Gastrocnemius medialis (tissue), 4 donors: ENCODE measurements around the gene SERINC5. TPM values are rescaled to one million over a fixed set of nuclear protein-coding genes. Genes with fewer than 3 reads are reported as not detected.

Experiments
- ATAC-seq, 2 donors: fragments of 150-250 bp; one replicate each; pipeline ENCODE4 v1.9.1; 2016
- DNase-seq, 2 donors: peaks; one replicate each; pipeline ENCODE4 v3.0.0-alpha.2; 2019
- H3K27ac ChIP-seq, 4 donors: fragments of 200-600 bp; sonication (generic); 1 replicate in 1 of 4; 2 replicates in 3 of 4; pipeline ENCODE4 v1.5.1; 2016 to 2018; ENCODE audit warnings: mild to moderate bottlenecking in 2 of 4, moderate library complexity in 1 of 4
- H3K27me3 ChIP-seq, 3 donors: fragments of 200-600 bp; sonication (generic) in 2 of 3; 1 replicate in 1 of 3; 2 replicates in 2 of 3; pipeline versions ENCODE4 v1.5.1 to v1.6.0; 2016 to 2019; ENCODE audit warnings: mild to moderate bottlenecking in 1 of 3, moderate library complexity in 1 of 3
- H3K36me3 ChIP-seq, 2 donors: fragments of 200-600 bp; sonication (generic) in 1 of 2; one replicate each; pipeline ENCODE4 v1.5.1; 2017 to 2018
- H3K4me1 ChIP-seq, 2 donors: fragments of 200-600 bp; sonication (generic) in 1 of 2; one replicate each; pipeline ENCODE4 v1.5.1; 2016 to 2017; ENCODE audit warnings: mild to moderate bottlenecking in 2 of 2
- H3K4me3 ChIP-seq, 4 donors: fragments of 200-600 bp; sonication (generic) in 3 of 4; 1 replicate in 1 of 4; 2 replicates in 3 of 4; pipeline ENCODE4 v1.5.1; 2016 to 2019; ENCODE audit warnings: mild to moderate bottlenecking in 2 of 4
- H3K9me3 ChIP-seq, 3 donors: fragments of 200-600 bp; sonication (generic) in 2 of 3; 1 replicate in 1 of 3; 2 replicates in 2 of 3; pipeline ENCODE4 v1.5.1; 2016 to 2019
- CTCF ChIP-seq, 5 experiments: fragments of 450-650 bp in 3 of 5; fragments of 200-600 bp in 2 of 5; sonication (generic) in 2 of 5; IDR thresholded peaks in 4 of 5; conservative IDR thresholded peaks in 1 of 5; 1 replicate in 4 of 5; 2 replicates in 1 of 5; pipeline ENCODE4 v1.5.1; 2016 to 2019; ENCODE audit warnings: antibody characterized with exemption in 5 of 5, mild to moderate bottlenecking in 3 of 5, moderate library complexity in 3 of 5
- POLR2A ChIP-seq, 2 donors: fragments of 450-650 bp; IDR thresholded peaks; one replicate each; pipeline ENCODE4 v1.6.1; 2017; ENCODE audit warnings: antibody characterized with exemption in 2 of 2, mild to moderate bottlenecking in 2 of 2, moderate library complexity in 2 of 2
- in situ Hi-C, 4 donors: fragments of 200-750 bp; cut with MboI; loops; one replicate each; pipeline versions ENCODE4 v1.15.0 to v1.8.0; 2017; ENCODE audit warnings: low sequenced_read_pairs in 4 of 4
- intact Hi-C: fragments of 100-400 bp; cut with DNase I; formaldehyde crosslinking; loops from one replicate; pipeline ENCODE4 v1.15.1; 2023; ENCODE audit warnings: low total_unique reads
- total RNA-seq, 4 donors: library from RNA; depleted of rRNA; stranded (reverse); fragments of >200 nt; gene quantifications; one replicate each; pipeline versions ENCODE4 v1.1.0 to v1.2.3, GENCODE V29; 2016

The SERINC5 gene
- total RNA-seq, 4 donors from 2014 or later = 1.4 to 5.3 (median 3.0) TPM

GRCh38 chr5:80212171-80212667 is 43.6 kb downstream of the SERINC5 start:
- Histone ChIP-seq H3K9me3 (no peaks in the 10 kb centered on the region), H3K36me3 (no peaks in the 10 kb centered on the region), H3K27me3 (no peaks in the 10 kb centered on the region), H3K4me1 (peaks cover 4 to 21% of the 10 kb centered on the region in 2 donors), H3K27ac (no peak overlapping the region), H3K4me3 (no peak overlapping the region)
- DNase-seq (no peak), ATAC-seq (no peak)
- intact Hi-C loops = no loop called here
- TF ChIP-seq CTCF (IDR thresholded peaks at IDR 0.05 in 4 of 5, conservative IDR thresholded peaks at IDR 0.05 in 1 of 5) = no peak
- TF ChIP-seq POLR2A (IDR thresholded peaks at IDR 0.05) = no peak
- in situ Hi-C loops = no loop called here

- no peak for ATAC-seq
- no peak overlapping the region for H3K4me3 ChIP-seq
- no peak overlapping the region for H3K27ac ChIP-seq
- in situ Hi-C loops (no loop called here), intact Hi-C loops (no loop called here)
- no peaks in the 10 kb centered on the region for H3K27me3 ChIP-seq
- DNase-seq = no peak
- H3K36me3 ChIP-seq = no peaks in the 10 kb centered on the region
- H3K4me1 ChIP-seq = peaks cover 4 to 17% of the 10 kb centered on the region in 2 donors
- TF ChIP-seq CTCF (IDR thresholded peaks at IDR 0.05 in 4 of 5, conservative IDR thresholded peaks at IDR 0.05 in 1 of 5) (no peak), POLR2A (IDR thresholded peaks at IDR 0.05) (no peak)
- H3K9me3 ChIP-seq = no peaks in the 10 kb centered on the region
Measured at GRCh38 chr5:80211327-80211726, 44.5 kb downstream of the SERINC5 start.

- Histone ChIP-seq H3K4me3 (no peak overlapping the region), H3K9me3 (no peaks in the 10 kb centered on the region), H3K4me1 (peaks cover 0 to 8% of the 10 kb centered on the region in 2 donors), H3K27me3 (no peaks in the 10 kb centered on the region), H3K36me3 (no peaks in the 10 kb centered on the region), H3K27ac (no peak overlapping the region)
- TF ChIP-seq CTCF (IDR thresholded peaks at IDR 0.05 in 4 of 5, conservative IDR thresholded peaks at IDR 0.05 in 1 of 5) (no peak), POLR2A (IDR thresholded peaks at IDR 0.05) (no peak)
- DNase-seq (no peak), ATAC-seq (no peak)
- intact Hi-C loops (no loop called here), in situ Hi-C loops (no loop called here)
Measured at GRCh38 chr5:80210014-80210413, 45.8 kb downstream of the SERINC5 start.

- no peak overlapping the region for H3K4me3 ChIP-seq
- in situ Hi-C loops = no loop called here
- no peak overlapping the region for H3K27ac ChIP-seq
- TF ChIP-seq POLR2A (IDR thresholded peaks at IDR 0.05) (no peak), CTCF (IDR thresholded peaks at IDR 0.05 in 4 of 5, conservative IDR thresholded peaks at IDR 0.05 in 1 of 5) (no peak)
- H3K4me1 ChIP-seq = peaks cover 0 to 5% of the 10 kb centered on the region in 2 donors
- no peaks in the 10 kb centered on the region for H3K9me3 ChIP-seq
- DNase-seq = no peak
- ATAC-seq = no peak
- H3K36me3 ChIP-seq = no peaks in the 10 kb centered on the region
- H3K27me3 ChIP-seq = no peaks in the 10 kb centered on the region
- intact Hi-C loops = no loop called here
Measured at GRCh38 chr5:80208381-80208780, 47.5 kb downstream of the SERINC5 start.

GRCh38 chr5:80207832-80208231 is 48.0 kb downstream of the SERINC5 start:
- DNase-seq = no peak
- intact Hi-C loops (no loop called here), in situ Hi-C loops (no loop called here)
- Histone ChIP-seq H3K27me3 (no peaks in the 10 kb centered on the region), H3K27ac (no peak overlapping the region), H3K4me1 (peaks cover 0 to 4% of the 10 kb centered on the region in 2 donors), H3K36me3 (no peaks in the 10 kb centered on the region), H3K9me3 (no peaks in the 10 kb centered on the region), H3K4me3 (no peak overlapping the region)
- no peak for TF ChIP-seq POLR2A (IDR thresholded peaks at IDR 0.05)
- no peak for TF ChIP-seq CTCF (IDR thresholded peaks at IDR 0.05 in 4 of 5, conservative IDR thresholded peaks at IDR 0.05 in 1 of 5)
- ATAC-seq = no peak
